GM23248 (cell line): ENCODE data around the gene MAMDC4. TPM values are rescaled to one million over a fixed set of nuclear protein-coding genes. Genes with fewer than 3 reads are reported as not detected.

ENCODE experiments used
- DNase-seq: peaks from one replicate; pipeline ENCODE4 v3.0.0-alpha.2; 2015
- H2AFZ ChIP-seq: fragments of 200-600 bp; sonication (generic); 2 replicates; pipeline ENCODE4 v1.6.1; 2016; ENCODE audit warnings: antibody characterized with exemption
- H3F3A ChIP-seq: fragments of 200-600 bp; sonication (generic); 2 replicates; pipeline ENCODE4 v1.6.1; 2016; ENCODE audit warnings: mild to moderate bottlenecking, antibody characterized with exemption, mixed run types; ENCODE audit not compliant: insufficient read depth
- H3K27ac ChIP-seq: fragments of 200-600 bp; sonication (generic); 2 replicates; pipeline ENCODE4 v1.5.1; 2016; ENCODE audit warnings: mild to moderate bottlenecking
- H3K27me3 ChIP-seq: fragments of 200-600 bp; sonication (generic); replicated peaks from 2 replicates; pipeline ENCODE4 v1.6.1; 2016; ENCODE audit warnings: mild to moderate bottlenecking; ENCODE audit not compliant: insufficient read depth
- H3K36me3 ChIP-seq: fragments of 200-600 bp; sonication (generic); 2 replicates; pipeline ENCODE4 v1.6.1; 2016; ENCODE audit warnings: low read depth, mild to moderate bottlenecking
- H3K4me1 ChIP-seq: fragments of 200-600 bp; sonication (generic); 2 replicates; pipeline ENCODE4 v1.6.1; 2016; ENCODE audit warnings: mild to moderate bottlenecking; ENCODE audit not compliant: insufficient read depth
- H3K4me2 ChIP-seq: fragments of 200-600 bp; sonication (generic); one replicate; pipeline ENCODE4 v1.6.1; 2016; ENCODE audit warnings: mild to moderate bottlenecking; ENCODE audit not compliant: unreplicated experiment
- H3K4me3 ChIP-seq: fragments of 200-600 bp; sonication (generic); 2 replicates; pipeline ENCODE4 v1.5.1; 2016; ENCODE audit warnings: mild to moderate bottlenecking
- H3K79me2 ChIP-seq: fragments of 200-600 bp; sonication (generic); 2 replicates; pipeline ENCODE4 v1.6.1; 2016; ENCODE audit warnings: mild to moderate bottlenecking; ENCODE audit not compliant: insufficient read depth
- H3K9ac ChIP-seq: fragments of 200-600 bp; sonication (generic); 2 replicates; pipeline ENCODE4 v1.6.1; 2016; ENCODE audit warnings: mild to moderate bottlenecking
- H3K9me2 ChIP-seq: fragments of 200-600 bp; sonication (generic); 2 replicates; pipeline ENCODE4 v1.6.1; 2016; ENCODE audit warnings: mixed run types, mild to moderate bottlenecking, moderate library complexity; ENCODE audit not compliant: insufficient read depth
- H3K9me3 ChIP-seq: fragments of 200-600 bp; sonication (generic); one replicate; pipeline ENCODE4 v1.6.1; 2017; ENCODE audit warnings: low read depth
- H4K20me1 ChIP-seq: fragments of 200-600 bp; sonication (generic); 2 replicates; pipeline ENCODE4 v1.6.0; 2016; ENCODE audit not compliant: insufficient read depth
- EZH2 ChIP-seq: fragments of 200-600 bp; sonication (generic); IDR thresholded peaks from 2 replicates; pipeline ENCODE4 v1.6.1; 2018; ENCODE audit warnings: antibody characterized with exemption, mild to moderate bottlenecking; ENCODE audit not compliant: insufficient read depth, poor library complexity, severe bottlenecking
- EZH2phosphoT487 ChIP-seq: fragments of 200-600 bp; sonication (generic); IDR thresholded peaks from 2 replicates; pipeline ENCODE4 v1.6.1; 2018; ENCODE audit warnings: antibody characterized with exemption, moderate library complexity, mild to moderate bottlenecking, low read depth; ENCODE audit not compliant: insufficient read depth
- WGBS, 2 experiments: methylation state at CpG; one replicate each; pipeline ENCODE4 v1.1.6; 2015 to 2017; ENCODE audit warnings: low lambda C conversion rate in 2 of 2, low coverage in 1 of 2; ENCODE audit errors: missing lambda C conversion rate in 2 of 2; 5-methylcytosine and 5-hydroxymethylcytosine counted together
- in situ Hi-C: fragments of 300-500 bp; cut with MboI; formaldehyde crosslinking; loops from 2 replicates; pipeline ENCODE4 v1.15.0; 2020
- polyA plus RNA-seq: library from polyadenylated mRNA; unstranded; fragments of >200 nt; fragmentation: Nextera tagmentation; extraction: Ambion mirVana; gene quantifications from 2 replicates; pipeline ENCODE4 v1.2.1, GENCODE V29; 2016
- total RNA-seq: library from RNA; depleted of rRNA; stranded (reverse); fragments of >200 nt; shearing (Covaris generic); gene quantifications from 2 replicates; pipeline ENCODE4 v1.2.3, GENCODE V29; 2014

Gene MAMDC4
- total and polyA plus RNA-seq, 2 experiments from 2014 or later = 0.35 to 2.3 TPM

DNA sequence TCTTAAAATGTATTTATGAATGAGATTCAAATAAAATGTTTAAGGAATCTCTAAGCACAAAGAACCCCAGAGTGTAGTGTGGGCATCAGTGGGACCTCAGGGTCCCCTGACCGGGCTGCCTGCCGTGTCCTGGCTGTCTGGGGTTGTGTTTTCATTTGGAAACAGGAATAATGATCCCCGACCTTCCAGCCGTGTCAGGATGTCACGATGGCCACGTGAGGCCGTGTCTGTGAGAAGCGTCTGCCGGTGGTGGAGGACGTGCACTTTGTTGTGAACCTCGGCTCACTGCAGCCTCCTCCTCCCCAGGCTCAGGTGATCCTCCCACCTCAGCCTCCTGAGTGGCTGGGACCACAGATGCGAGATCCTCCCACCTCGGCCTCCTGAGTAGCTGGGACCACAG, 38.5 kb downstream of the MAMDC4 start:
- Histone ChIP-seq H3K36me3 (no peaks in the 10 kb centered on the region), H3K4me3 (no peak overlapping the region), H3K27ac (no peak overlapping the region), H3K4me1 (no peaks in the 10 kb centered on the region), H2AFZ (no peak overlapping the region), H3K9ac (no peak overlapping the region), H3K9me2 (no peaks in the 10 kb centered on the region), H3K79me2 (peaks cover 90% of the 10 kb centered on the region), H3F3A (no peaks in the 10 kb centered on the region), H3K9me3 (no peaks in the 10 kb centered on the region), H4K20me1 (no peaks in the 10 kb centered on the region), H3K4me2 (no peak overlapping the region), H3K27me3 (no peaks in the 10 kb centered on the region)
- in situ Hi-C loops = no loop called here
- no peak for DNase-seq
- 90 to 93% methylated on average over 13 of the region's 13 CpGs for WGBS, 2 experiments
- no peak for TF ChIP-seq EZH2phosphoT487
- TF ChIP-seq EZH2 = no peak

DNA sequence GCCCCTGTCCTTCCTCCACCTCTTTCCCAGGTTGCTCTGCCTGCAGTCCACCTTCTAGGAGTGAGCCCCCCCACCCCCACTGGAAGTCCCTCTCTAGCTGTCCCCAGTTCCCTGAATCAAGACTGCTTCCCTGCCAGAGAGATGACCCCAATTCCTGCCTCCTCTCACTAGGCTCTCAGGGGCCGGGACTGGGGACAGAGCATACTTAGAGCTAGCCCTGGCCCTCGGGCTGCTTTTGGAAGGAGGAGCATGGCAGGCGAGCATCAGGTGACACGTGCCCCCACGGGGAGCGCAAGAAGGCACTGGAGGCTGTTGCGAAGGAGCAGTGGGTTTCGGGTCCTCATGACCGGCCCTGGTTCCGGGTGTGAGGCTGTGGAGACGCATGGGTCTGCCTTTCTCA, 43.9 kb downstream of the MAMDC4 start:
- Histone ChIP-seq H3K79me2 (peaks cover 64% of the 10 kb centered on the region), H3K9me2 (no peaks in the 10 kb centered on the region), H3K4me3 (no peak overlapping the region), H3K27ac (no peak overlapping the region), H3K4me2 (no peak overlapping the region), H3F3A (peaks cover 6% of the 10 kb centered on the region), H3K9me3 (no peaks in the 10 kb centered on the region), H3K9ac (no peak overlapping the region), H3K36me3 (peaks cover 3% of the 10 kb centered on the region; the same call in 1 of the 2 replicates), H2AFZ (no peak overlapping the region), H4K20me1 (no peaks in the 10 kb centered on the region), H3K4me1 (peaks cover 2% of the 10 kb centered on the region; the same call in 1 of the 2 replicates), H3K27me3 (no peaks in the 10 kb centered on the region)
- 87 to 92% methylated on average over 11 of the region's 11 CpGs for WGBS, 2 experiments
- DNase-seq = no peak
- TF ChIP-seq EZH2 (no peak), EZH2phosphoT487 (no peak)
- in situ Hi-C loops = no loop called here

DNA sequence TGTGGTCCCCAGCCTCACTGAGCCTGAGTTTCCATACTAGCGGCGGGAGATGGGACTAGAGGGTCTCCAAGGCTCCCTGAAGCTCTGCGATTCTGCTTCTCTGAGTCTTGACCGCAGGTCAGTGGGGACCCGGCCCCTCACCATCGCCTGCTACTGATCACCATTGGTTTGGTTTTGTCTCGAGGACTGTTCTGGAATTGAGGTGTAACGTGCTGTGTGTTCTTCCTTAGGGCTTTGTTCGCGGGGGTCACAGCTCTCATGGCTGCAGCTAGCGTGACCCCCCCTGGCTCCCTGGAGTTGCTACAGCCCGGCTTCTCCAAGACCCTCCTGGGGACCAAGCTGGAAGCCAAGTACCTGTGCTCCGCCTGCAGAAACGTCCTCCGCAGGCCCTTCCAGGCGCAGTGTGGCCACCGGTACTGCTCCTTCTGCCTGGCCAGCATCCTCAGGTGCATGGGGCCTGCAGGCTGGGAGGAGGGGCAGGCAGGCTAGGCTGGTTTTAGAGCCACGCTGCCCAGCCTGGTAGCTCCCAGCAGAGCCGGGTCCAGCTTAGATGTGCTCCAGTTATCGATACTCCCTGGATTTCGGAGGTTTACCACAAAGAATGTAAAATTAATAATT, 46.4 kb downstream of the MAMDC4 start:
- Histone ChIP-seq H3K9ac (no peak overlapping the region), H3K27ac (no peak overlapping the region), H3K79me2 (peaks cover 45% of the 10 kb centered on the region), H3K4me3 (no peak overlapping the region), H4K20me1 (no peaks in the 10 kb centered on the region), H3F3A (peaks cover 11% of the 10 kb centered on the region), H3K36me3 (peaks cover 3% of the 10 kb centered on the region; the same call in 1 of the 2 replicates), H3K4me1 (peaks cover 19% of the 10 kb centered on the region), H2AFZ (no peak overlapping the region), H3K9me2 (no peaks in the 10 kb centered on the region), H3K9me3 (no peaks in the 10 kb centered on the region), H3K4me2 (no peak overlapping the region), H3K27me3 (no peaks in the 10 kb centered on the region)
- 93 to 99% methylated on average over 19 to 21 of the region's 21 CpGs for WGBS, 2 experiments
- in situ Hi-C loops = no loop called here
- no peak for DNase-seq
- TF ChIP-seq EZH2phosphoT487 (no peak), EZH2 (no peak)

DNA sequence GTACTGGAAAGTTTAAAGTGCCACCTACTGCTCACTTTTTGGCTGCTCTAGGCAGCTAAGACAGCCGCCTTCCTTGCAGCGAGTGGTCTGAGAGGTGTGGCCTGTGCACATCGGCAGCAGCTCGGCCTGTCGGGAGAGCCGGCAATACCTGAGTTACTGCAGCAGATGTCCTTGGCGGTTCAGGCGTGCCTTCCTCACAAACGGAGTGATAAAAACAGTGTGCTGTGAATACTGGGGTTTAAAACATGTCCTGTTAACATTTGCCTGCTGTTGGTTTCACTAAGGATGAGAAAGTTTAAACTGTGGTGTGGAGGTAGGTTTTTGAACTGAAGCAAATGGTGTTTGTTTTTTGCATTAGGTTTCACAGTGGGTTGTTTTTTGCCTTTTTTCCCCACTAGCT, 47.0 kb downstream of the MAMDC4 start:
- H2AFZ ChIP-seq = no peak overlapping the region
- H3K27me3 ChIP-seq = no peaks in the 10 kb centered on the region
- H3K9me3 ChIP-seq = no peaks in the 10 kb centered on the region
- H3K27ac ChIP-seq = no peak overlapping the region
- H3K9ac ChIP-seq = no peak overlapping the region
- TF ChIP-seq EZH2phosphoT487 = no peak
- H3K9me2 ChIP-seq = no peaks in the 10 kb centered on the region
- H3K4me1 ChIP-seq = peaks cover 19% of the 10 kb centered on the region
- H3K4me2 ChIP-seq = no peak overlapping the region
- 88% methylated on average over 9 of the region's 9 CpGs for WGBS, 2 experiments
- DNase-seq = no peak
- no peak overlapping the region for H3K4me3 ChIP-seq
- peaks cover 3% of the 10 kb centered on the region; the same call in 1 of the 2 replicates for H3K36me3 ChIP-seq
- in situ Hi-C loops = no loop called here
- no peaks in the 10 kb centered on the region for H4K20me1 ChIP-seq
- H3F3A ChIP-seq = peaks cover 11% of the 10 kb centered on the region
- H3K79me2 ChIP-seq = peaks cover 45% of the 10 kb centered on the region
